ENCODE measurements around the gene CORO2B.

CORO2B gene

GRCh38 chr15:68585574-68586273 is 6.9 kb downstream of the CORO2B start:
- H3K4me3 ChIP-seq (ENCODE audit: low read depth, low read length): no peak overlapping the region
- TF ChIP-seq CTCF (IDR thresholded peaks at IDR 0.05; ENCODE audit: low read depth, low read length): no peak

- TF ChIP-seq CTCF (IDR thresholded peaks at IDR 0.05; ENCODE audit: low read depth, low read length): no peak
- H3K4me3 ChIP-seq (ENCODE audit: low read depth, low read length): no peak overlapping the region
Observed at GRCh38 chr15:68586274-68586961, 7.6 kb downstream of the CORO2B start.

GRCh38 chr15:68587769-68588385 is 9.1 kb downstream of the CORO2B start:
- no peak overlapping the region for H3K4me3 ChIP-seq (ENCODE audit: low read depth, low read length)
- no peak for TF ChIP-seq CTCF (IDR thresholded peaks at IDR 0.05; ENCODE audit: low read depth, low read length)

GRCh38 chr15:68589053-68589452 is 10.3 kb downstream of the CORO2B start:
- no peak overlapping the region for H3K4me3 ChIP-seq (ENCODE audit: low read depth, low read length)
- no peak for TF ChIP-seq CTCF (IDR thresholded peaks at IDR 0.05; ENCODE audit: low read depth, low read length)

GRCh38 chr15:68589783-68590710 is 11.3 kb downstream of the CORO2B start:
- no peak for TF ChIP-seq CTCF (IDR thresholded peaks at IDR 0.05; ENCODE audit: low read depth, low read length)
- H3K4me3 ChIP-seq (ENCODE audit: low read depth, low read length): no peak overlapping the region

- H3K4me3 ChIP-seq (ENCODE audit: low read depth, low read length): no peak overlapping the region
- no peak for TF ChIP-seq CTCF (IDR thresholded peaks at IDR 0.05; ENCODE audit: low read depth, low read length)
Observed at GRCh38 chr15:68590721-68591389, 12.1 kb downstream of the CORO2B start.

Data from WI38 (cell line).